Gastrocnemius medialis (tissue), 4 donors: Measurements from ENCODE around the gene TRIM8.

Experiments
- POLR2A ChIP-seq, 2 donors: fragments of 450-650 bp; IDR thresholded peaks; one replicate each; pipeline ENCODE4 v1.6.1; 2017; ENCODE audit warnings: antibody characterized with exemption in 2 of 2, mild to moderate bottlenecking in 2 of 2, moderate library complexity in 2 of 2
- TF ChIP-seq, protein P1 (sequence below), 5 experiments: fragments of 450-650 bp in 3 of 5; fragments of 200-600 bp in 2 of 5; sonication (generic) in 2 of 5; IDR thresholded peaks in 4 of 5; conservative IDR thresholded peaks in 1 of 5; 1 replicate in 4 of 5; 2 replicates in 1 of 5; pipeline ENCODE4 v1.5.1; 2016 to 2019; ENCODE audit warnings: antibody characterized with exemption in 5 of 5, mild to moderate bottlenecking in 3 of 5, moderate library complexity in 3 of 5

DNA sequence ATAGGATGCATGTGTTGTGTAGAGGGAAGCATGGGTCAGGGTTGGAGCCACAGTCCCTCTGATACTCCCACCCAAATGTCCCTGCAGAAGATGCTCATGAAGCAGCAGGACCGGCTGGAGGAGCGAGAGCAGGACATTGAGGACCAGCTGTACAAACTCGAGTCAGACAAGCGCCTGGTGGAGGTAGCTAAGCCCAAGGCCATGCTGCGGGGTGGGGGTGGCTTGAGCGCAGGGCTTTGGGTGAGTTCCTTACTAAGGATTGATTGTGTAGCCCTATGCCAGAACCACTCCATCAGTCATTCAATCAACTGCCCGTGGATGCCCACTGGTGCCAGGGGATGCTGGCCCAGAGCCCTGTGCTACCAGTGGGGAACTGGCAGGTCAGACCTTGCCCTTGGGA, 10.3 kb downstream of the TRIM8 start:
- TF ChIP-seq, protein P1, sequence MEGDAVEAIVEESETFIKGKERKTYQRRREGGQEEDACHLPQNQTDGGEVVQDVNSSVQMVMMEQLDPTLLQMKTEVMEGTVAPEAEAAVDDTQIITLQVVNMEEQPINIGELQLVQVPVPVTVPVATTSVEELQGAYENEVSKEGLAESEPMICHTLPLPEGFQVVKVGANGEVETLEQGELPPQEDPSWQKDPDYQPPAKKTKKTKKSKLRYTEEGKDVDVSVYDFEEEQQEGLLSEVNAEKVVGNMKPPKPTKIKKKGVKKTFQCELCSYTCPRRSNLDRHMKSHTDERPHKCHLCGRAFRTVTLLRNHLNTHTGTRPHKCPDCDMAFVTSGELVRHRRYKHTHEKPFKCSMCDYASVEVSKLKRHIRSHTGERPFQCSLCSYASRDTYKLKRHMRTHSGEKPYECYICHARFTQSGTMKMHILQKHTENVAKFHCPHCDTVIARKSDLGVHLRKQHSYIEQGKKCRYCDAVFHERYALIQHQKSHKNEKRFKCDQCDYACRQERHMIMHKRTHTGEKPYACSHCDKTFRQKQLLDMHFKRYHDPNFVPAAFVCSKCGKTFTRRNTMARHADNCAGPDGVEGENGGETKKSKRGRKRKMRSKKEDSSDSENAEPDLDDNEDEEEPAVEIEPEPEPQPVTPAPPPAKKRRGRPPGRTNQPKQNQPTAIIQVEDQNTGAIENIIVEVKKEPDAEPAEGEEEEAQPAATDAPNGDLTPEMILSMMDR (IDR thresholded peaks at IDR 0.05 in 4 of 5, conservative IDR thresholded peaks at IDR 0.05 in 1 of 5): no peak
- TF ChIP-seq POLR2A (IDR thresholded peaks at IDR 0.05): no peak
